GM12878 (cell line): ENCODE measurements around the gene SPC24. TPM values are rescaled to one million over a fixed set of nuclear protein-coding genes. Genes with fewer than 3 reads are reported as not detected.

Experiments used
- CEBPB ChIP-seq, 2 experiments: fragments of 150-350 bp in 1 of 2; IDR thresholded peaks; 2 replicates each; pipeline ENCODE4 v1.6.1; 2012 to 2014; ENCODE audit warnings: low read depth in 2 of 2, low read length in 2 of 2, borderline replicate concordance in 1 of 2, inconsistent platforms in 1 of 2
- CEBPZ ChIP-seq: fragments of 150-350 bp; IDR thresholded peaks from 2 replicates; pipeline ENCODE4 v1.6.1; 2016; ENCODE audit warnings: low read depth, low read length
- CHD1 ChIP-seq: IDR thresholded peaks from 2 replicates; pipeline ENCODE4 v1.6.1; 2012; ENCODE audit warnings: low read depth, low read length, improper control_type of control experiment
- E2F4 ChIP-seq: IDR thresholded peaks from 2 replicates; pipeline ENCODE4 v1.6.1; 2012; ENCODE audit warnings: low read depth, low read length, improper control_type of control experiment
- EZH2 ChIP-seq: IDR thresholded peaks from 2 replicates; pipeline ENCODE4 v1.6.1; 2012; ENCODE audit warnings: low read depth, mild to moderate bottlenecking, control low read depth, inconsistent platforms, low read length, borderline replicate concordance; ENCODE audit not compliant: control insufficient read depth
- IRF5 ChIP-seq: fragments of 450-650 bp; IDR thresholded peaks from 2 replicates; pipeline ENCODE4 v1.6.1; 2017; ENCODE audit warnings: borderline replicate concordance
- JUND ChIP-seq: IDR thresholded peaks from 2 replicates; pipeline ENCODE4 v1.6.1; 2012; ENCODE audit warnings: low read depth, mild to moderate bottlenecking, low read length, improper control_type of control experiment, moderate library complexity
- KAT2A ChIP-seq: conservative IDR thresholded peaks from 2 replicates; pipeline ENCODE4 v1.6.1; 2011; ENCODE audit warnings: low read depth, low read length; ENCODE audit not compliant: control insufficient read depth
- KDM1A ChIP-seq: fragments of 200-600 bp; sonication (generic); IDR thresholded peaks from 2 replicates; pipeline ENCODE4 v1.6.1; 2016; ENCODE audit warnings: borderline replicate concordance
- LARP7 ChIP-seq: fragments of 450-650 bp; IDR thresholded peaks from 2 replicates; pipeline ENCODE4 v1.6.1; 2017; ENCODE audit warnings: mild to moderate bottlenecking
- MEF2B ChIP-seq: fragments of 450-650 bp; IDR thresholded peaks from 2 replicates; pipeline ENCODE4 v1.6.1; 2018; ENCODE audit warnings: mild to moderate bottlenecking, moderate library complexity; ENCODE audit not compliant: partially characterized antibody, poor library complexity, severe bottlenecking
- POLR2A ChIP-seq: IDR thresholded peaks from 2 replicates; pipeline ENCODE4 v1.6.1; 2011; ENCODE audit warnings: low read depth, mild to moderate bottlenecking, low read length
- RUNX3 ChIP-seq: IDR thresholded peaks from 2 replicates; pipeline ENCODE4 v1.6.1; 2012; ENCODE audit warnings: low read length, inconsistent platforms
- SPI1 ChIP-seq: IDR thresholded peaks from 2 replicates; pipeline ENCODE4 v1.6.1; 2011; ENCODE audit warnings: low read depth, mild to moderate bottlenecking, low read length, moderate library complexity, borderline replicate concordance; ENCODE audit not compliant: insufficient read depth
- SUZ12 ChIP-seq: fragments of 200-600 bp; sonication (generic); IDR thresholded peaks from one replicate; pipeline ENCODE4 v1.6.1; 2018; ENCODE audit warnings: antibody characterized with exemption, mild to moderate bottlenecking; ENCODE audit not compliant: unreplicated experiment
- ZBTB11 ChIP-seq: fragments of 450-650 bp; formaldehyde crosslinking; IDR thresholded peaks from 2 replicates; pipeline ENCODE4 v1.5.0; 2022; ENCODE audit warnings: mild to moderate bottlenecking, missing genetic modification characterization
- ZNF384 ChIP-seq: IDR thresholded peaks from 2 replicates; pipeline ENCODE4 v1.6.1; 2012; ENCODE audit warnings: low read depth, mild to moderate bottlenecking, low read length, improper control_type of control experiment, borderline replicate concordance
- ZZZ3 ChIP-seq: IDR thresholded peaks from 2 replicates; pipeline ENCODE4 v1.6.1; 2011; ENCODE audit warnings: low read depth; ENCODE audit not compliant: control insufficient read depth, insufficient read length
- polyA plus RNA-seq, 11 experiments: library from polyadenylated mRNA; depleted of rRNA in 4 of 11; unstranded in 6 of 11; stranded (reverse) in 5 of 11; fragments of >200 nt; fragmentation: Nextera tagmentation in 4 of 11; fragmentation: Illumina TruSeq in 1 of 11; extraction: Ambion mirVana in 4 of 11; extraction: Trizol in 1 of 11; gene quantifications; 1 replicate in 1 of 11; 2 replicates in 10 of 11; pipeline versions ENCODE4 v1.2.1 to v1.2.3, GENCODE V29; 2011 to 2016; ENCODE audit warnings: inconsistent platforms in 2 of 11, missing spikeins in 2 of 11, low read depth in 1 of 11
- total RNA-seq, 4 experiments: library from RNA; depleted of rRNA in 3 of 4; stranded (reverse); fragments of >200 nt in 3 of 4; fragmentation: Illumina TruSeq in 1 of 4; extraction: Trizol in 1 of 4; gene quantifications; 2 replicates each; pipeline versions ENCODE4 v1.2.1 to v1.2.3, GENCODE V29; 2013 to 2021
- TF ChIP-seq, protein P1 (sequence below): IDR thresholded peaks from 2 replicates; pipeline ENCODE4 v1.6.1; 2012; ENCODE audit warnings: low read depth, low read length, improper control_type of control experiment

The SPC24 gene
- total and polyA plus RNA-seq, 10 of the 15 experiments (the other 5 are each of a cell fraction or from before 2014, with no cell fraction given), result 9.4 to 72.6 (median 40.7) TPM

DNA sequence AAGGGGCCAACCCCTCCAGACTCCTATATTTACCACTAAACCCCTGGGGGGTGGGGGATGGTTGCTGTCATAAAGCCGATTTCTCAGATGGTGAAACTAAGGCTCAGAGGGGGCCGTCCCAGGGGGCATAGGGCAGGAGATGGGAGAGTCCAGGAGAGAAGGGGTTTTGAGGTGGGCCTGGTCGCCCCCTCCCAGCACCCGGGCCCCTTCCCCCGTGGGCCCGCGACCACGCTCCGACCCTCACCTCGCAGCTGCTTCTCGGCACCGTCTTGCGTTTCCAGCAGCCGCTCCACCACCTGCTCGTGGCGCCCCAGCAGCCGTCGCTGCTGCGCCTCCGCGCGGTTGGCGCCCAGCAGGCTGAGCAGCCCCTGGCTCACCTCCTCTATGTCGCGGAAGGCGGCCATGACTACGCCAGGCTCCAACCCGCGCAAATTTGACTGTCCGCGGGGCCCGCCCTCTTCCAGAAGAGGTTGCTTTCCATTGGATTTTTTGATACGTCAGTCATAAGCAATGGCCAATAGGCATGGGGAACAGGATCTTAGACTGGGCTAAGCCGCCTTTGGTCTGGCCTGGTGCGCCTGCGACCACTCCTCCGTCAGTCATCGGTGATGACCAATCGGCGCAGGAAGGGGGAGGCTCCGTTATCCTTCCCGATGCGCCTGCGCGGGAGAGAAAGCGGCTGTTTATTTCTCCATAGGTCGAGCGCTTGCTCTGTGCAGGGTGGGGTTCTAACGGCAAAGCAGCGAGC lies at the start of gene SPC24 (continued):
- TF ChIP-seq EZH2, result no peak
- no peak for TF ChIP-seq ZBTB11
- TF ChIP-seq E2F4, result peak; percentile 98
- TF ChIP-seq, protein P1, sequence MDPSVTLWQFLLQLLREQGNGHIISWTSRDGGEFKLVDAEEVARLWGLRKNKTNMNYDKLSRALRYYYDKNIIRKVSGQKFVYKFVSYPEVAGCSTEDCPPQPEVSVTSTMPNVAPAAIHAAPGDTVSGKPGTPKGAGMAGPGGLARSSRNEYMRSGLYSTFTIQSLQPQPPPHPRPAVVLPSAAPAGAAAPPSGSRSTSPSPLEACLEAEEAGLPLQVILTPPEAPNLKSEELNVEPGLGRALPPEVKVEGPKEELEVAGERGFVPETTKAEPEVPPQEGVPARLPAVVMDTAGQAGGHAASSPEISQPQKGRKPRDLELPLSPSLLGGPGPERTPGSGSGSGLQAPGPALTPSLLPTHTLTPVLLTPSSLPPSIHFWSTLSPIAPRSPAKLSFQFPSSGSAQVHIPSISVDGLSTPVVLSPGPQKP, result no peak
- no peak for TF ChIP-seq SPI1
- TF ChIP-seq JUND, result no peak
- TF ChIP-seq IRF5, result no peak
- TF ChIP-seq LARP7, result peak; percentile 44; the same call in 1 of the 2 replicates
- TF ChIP-seq MEF2B, result no peak
- no peak for TF ChIP-seq KAT2A
- TF ChIP-seq CEBPZ, result peak; percentile 72; the same call in 1 of the 2 replicates
- TF ChIP-seq KDM1A, result no peak
- no peak for TF ChIP-seq CEBPB (IDR thresholded peaks at IDR 0.05; ENCODE audit: borderline replicate concordance in 1 of 2, low read depth in 2 of 2, low read length in 2 of 2)
- TF ChIP-seq ZNF384, result no peak
- no peak for TF ChIP-seq SUZ12
- TF ChIP-seq ZZZ3, result no peak
- peak; percentile 94 for TF ChIP-seq POLR2A
- peak; percentile 88; the same call in 1 of the 2 replicates for TF ChIP-seq CHD1
- TF ChIP-seq RUNX3, result peak; percentile 26; the same call in 1 of the 2 replicates
